SK-N-SH (cell line): ENCODE results near the gene PRDM15.

Source experiments
- ELF1 ChIP-seq: IDR thresholded peaks from 2 replicates; pipeline ENCODE4 v1.4.0; 2012
- EP300 ChIP-seq, 2 experiments: IDR thresholded peaks; 2 replicates each; pipeline versions ENCODE4 v1.4.0 to v1.6.1; 2012; ENCODE audit warnings: borderline replicate concordance in 1 of 2, low read depth in 1 of 2, low read length in 1 of 2
- POLR2AphosphoS5 ChIP-seq: IDR thresholded peaks from 2 replicates; pipeline ENCODE4 v1.6.1; 2012; ENCODE audit warnings: low read depth, low read length
- SIN3A ChIP-seq: IDR thresholded peaks from 2 replicates; pipeline ENCODE4 v1.6.1; 2012; ENCODE audit warnings: low read depth, mild to moderate bottlenecking, low read length, moderate library complexity, borderline replicate concordance
- TAF1 ChIP-seq: IDR thresholded peaks from 2 replicates; pipeline ENCODE4 v1.6.1; 2012; ENCODE audit warnings: low read depth, mild to moderate bottlenecking, low read length, moderate library complexity, borderline replicate concordance
- YY1 ChIP-seq: IDR thresholded peaks from 2 replicates; pipeline ENCODE4 v1.4.0; 2012; ENCODE audit warnings: low read depth, mild to moderate bottlenecking
- TF ChIP-seq, protein P1 (sequence below): IDR thresholded peaks from 2 replicates; pipeline ENCODE4 v1.6.1; 2012; ENCODE audit warnings: mild to moderate bottlenecking, low read depth, low read length, moderate library complexity
- TF ChIP-seq, protein P2 (sequence below): fragments of 200-600 bp; sonication (generic); IDR thresholded peaks from 2 replicates; pipeline ENCODE4 v1.6.1; 2017; ENCODE audit warnings: antibody characterized with exemption, mild to moderate bottlenecking, moderate library complexity
- TF ChIP-seq, protein P3 (sequence below): IDR thresholded peaks from 2 replicates; pipeline ENCODE4 v1.4.0; 2012; ENCODE audit warnings: low read depth, borderline replicate concordance
- TF ChIP-seq, protein P4 (sequence below): IDR thresholded peaks from 2 replicates; pipeline ENCODE4 v1.4.0; 2012; ENCODE audit warnings: low read depth, borderline replicate concordance
- TF ChIP-seq, protein P5 (sequence below): IDR thresholded peaks from 2 replicates; pipeline ENCODE4 v1.4.0; 2012; ENCODE audit warnings: low read depth

DNA sequence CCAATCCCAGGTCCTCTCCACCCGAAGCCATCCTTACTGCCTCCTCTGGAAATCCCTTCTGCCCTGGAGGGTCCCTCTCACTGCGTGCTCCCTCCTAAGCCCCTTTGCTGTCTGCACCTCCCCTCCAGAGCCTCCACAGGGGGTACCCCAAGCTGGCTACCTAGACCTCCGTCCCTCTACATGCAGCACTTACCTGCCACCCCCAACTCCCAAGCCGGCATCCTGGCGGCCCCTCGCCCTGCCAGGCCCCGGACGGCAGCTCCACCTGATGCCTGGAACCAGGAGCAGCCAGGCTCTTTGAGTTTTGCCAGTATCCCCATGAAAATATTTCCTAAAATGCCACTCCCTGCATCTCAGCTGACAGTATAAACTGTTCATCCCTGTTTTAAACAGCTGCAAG is 4.1 kb downstream of the PRDM15 start:
- TF ChIP-seq TAF1 (no peak), POLR2AphosphoS5 (no peak), YY1 (no peak), ELF1 (no peak), SIN3A (no peak), EP300 (IDR thresholded peaks at IDR 0.05; ENCODE audit: borderline replicate concordance in 1 of 2, low read depth in 1 of 2, low read length in 1 of 2) (no peak)
- TF ChIP-seq, protein P1, sequence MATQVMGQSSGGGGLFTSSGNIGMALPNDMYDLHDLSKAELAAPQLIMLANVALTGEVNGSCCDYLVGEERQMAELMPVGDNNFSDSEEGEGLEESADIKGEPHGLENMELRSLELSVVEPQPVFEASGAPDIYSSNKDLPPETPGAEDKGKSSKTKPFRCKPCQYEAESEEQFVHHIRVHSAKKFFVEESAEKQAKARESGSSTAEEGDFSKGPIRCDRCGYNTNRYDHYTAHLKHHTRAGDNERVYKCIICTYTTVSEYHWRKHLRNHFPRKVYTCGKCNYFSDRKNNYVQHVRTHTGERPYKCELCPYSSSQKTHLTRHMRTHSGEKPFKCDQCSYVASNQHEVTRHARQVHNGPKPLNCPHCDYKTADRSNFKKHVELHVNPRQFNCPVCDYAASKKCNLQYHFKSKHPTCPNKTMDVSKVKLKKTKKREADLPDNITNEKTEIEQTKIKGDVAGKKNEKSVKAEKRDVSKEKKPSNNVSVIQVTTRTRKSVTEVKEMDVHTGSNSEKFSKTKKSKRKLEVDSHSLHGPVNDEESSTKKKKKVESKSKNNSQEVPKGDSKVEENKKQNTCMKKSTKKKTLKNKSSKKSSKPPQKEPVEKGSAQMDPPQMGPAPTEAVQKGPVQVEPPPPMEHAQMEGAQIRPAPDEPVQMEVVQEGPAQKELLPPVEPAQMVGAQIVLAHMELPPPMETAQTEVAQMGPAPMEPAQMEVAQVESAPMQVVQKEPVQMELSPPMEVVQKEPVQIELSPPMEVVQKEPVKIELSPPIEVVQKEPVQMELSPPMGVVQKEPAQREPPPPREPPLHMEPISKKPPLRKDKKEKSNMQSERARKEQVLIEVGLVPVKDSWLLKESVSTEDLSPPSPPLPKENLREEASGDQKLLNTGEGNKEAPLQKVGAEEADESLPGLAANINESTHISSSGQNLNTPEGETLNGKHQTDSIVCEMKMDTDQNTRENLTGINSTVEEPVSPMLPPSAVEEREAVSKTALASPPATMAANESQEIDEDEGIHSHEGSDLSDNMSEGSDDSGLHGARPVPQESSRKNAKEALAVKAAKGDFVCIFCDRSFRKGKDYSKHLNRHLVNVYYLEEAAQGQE = no peak
- TF ChIP-seq, protein P2, sequence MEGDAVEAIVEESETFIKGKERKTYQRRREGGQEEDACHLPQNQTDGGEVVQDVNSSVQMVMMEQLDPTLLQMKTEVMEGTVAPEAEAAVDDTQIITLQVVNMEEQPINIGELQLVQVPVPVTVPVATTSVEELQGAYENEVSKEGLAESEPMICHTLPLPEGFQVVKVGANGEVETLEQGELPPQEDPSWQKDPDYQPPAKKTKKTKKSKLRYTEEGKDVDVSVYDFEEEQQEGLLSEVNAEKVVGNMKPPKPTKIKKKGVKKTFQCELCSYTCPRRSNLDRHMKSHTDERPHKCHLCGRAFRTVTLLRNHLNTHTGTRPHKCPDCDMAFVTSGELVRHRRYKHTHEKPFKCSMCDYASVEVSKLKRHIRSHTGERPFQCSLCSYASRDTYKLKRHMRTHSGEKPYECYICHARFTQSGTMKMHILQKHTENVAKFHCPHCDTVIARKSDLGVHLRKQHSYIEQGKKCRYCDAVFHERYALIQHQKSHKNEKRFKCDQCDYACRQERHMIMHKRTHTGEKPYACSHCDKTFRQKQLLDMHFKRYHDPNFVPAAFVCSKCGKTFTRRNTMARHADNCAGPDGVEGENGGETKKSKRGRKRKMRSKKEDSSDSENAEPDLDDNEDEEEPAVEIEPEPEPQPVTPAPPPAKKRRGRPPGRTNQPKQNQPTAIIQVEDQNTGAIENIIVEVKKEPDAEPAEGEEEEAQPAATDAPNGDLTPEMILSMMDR = no peak
- TF ChIP-seq, protein P3, sequence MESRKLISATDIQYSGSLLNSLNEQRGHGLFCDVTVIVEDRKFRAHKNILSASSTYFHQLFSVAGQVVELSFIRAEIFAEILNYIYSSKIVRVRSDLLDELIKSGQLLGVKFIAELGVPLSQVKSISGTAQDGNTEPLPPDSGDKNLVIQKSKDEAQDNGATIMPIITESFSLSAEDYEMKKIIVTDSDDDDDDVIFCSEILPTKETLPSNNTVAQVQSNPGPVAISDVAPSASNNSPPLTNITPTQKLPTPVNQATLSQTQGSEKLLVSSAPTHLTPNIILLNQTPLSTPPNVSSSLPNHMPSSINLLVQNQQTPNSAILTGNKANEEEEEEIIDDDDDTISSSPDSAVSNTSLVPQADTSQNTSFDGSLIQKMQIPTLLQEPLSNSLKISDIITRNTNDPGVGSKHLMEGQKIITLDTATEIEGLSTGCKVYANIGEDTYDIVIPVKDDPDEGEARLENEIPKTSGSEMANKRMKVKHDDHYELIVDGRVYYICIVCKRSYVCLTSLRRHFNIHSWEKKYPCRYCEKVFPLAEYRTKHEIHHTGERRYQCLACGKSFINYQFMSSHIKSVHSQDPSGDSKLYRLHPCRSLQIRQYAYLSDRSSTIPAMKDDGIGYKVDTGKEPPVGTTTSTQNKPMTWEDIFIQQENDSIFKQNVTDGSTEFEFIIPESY = no peak
- TF ChIP-seq, protein P4, sequence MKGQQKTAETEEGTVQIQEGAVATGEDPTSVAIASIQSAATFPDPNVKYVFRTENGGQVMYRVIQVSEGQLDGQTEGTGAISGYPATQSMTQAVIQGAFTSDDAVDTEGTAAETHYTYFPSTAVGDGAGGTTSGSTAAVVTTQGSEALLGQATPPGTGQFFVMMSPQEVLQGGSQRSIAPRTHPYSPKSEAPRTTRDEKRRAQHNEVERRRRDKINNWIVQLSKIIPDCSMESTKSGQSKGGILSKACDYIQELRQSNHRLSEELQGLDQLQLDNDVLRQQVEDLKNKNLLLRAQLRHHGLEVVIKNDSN = no peak
- TF ChIP-seq, protein P5, sequence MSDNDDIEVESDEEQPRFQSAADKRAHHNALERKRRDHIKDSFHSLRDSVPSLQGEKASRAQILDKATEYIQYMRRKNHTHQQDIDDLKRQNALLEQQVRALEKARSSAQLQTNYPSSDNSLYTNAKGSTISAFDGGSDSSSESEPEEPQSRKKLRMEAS = no peak
